ENCODE measurements around the gene NDE1.

Gene NDE1

GRCh38 chr16:15746332-15746731 is 96.3 kb downstream of the NDE1 start:
- 96 to 97% methylated on average over 6 of the region's 6 CpGs for WGBS, 2 experiments
- no peaks in the 10 kb centered on the region for H3K9me3 ChIP-seq (ENCODE audit: control insufficient read depth, low read length)
- H3K36me3 ChIP-seq (ENCODE audit: control insufficient read depth, insufficient read depth, low read length), result no peaks in the 10 kb centered on the region
- no peaks in the 10 kb centered on the region for H3K4me1 ChIP-seq (ENCODE audit: control insufficient read depth, insufficient read depth, low read length)
- H3K4me3 ChIP-seq (ENCODE audit: insufficient read depth, low read depth, low read length), result no peak overlapping the region
- no peak overlapping the region for H3K27ac ChIP-seq (ENCODE audit: insufficient read depth, low read depth, low read length, poor library complexity, severe bottlenecking)
- no peaks in the 10 kb centered on the region for H3K27me3 ChIP-seq (ENCODE audit: control insufficient read depth, insufficient read depth, low read length, poor library complexity, severe bottlenecking)

- Histone ChIP-seq H3K4me1 (ENCODE audit: control insufficient read depth, insufficient read depth, low read length) (no peaks in the 10 kb centered on the region), H3K4me3 (ENCODE audit: insufficient read depth, low read depth, low read length) (no peak overlapping the region), H3K27ac (ENCODE audit: insufficient read depth, low read depth, low read length, poor library complexity, severe bottlenecking) (no peak overlapping the region), H3K27me3 (ENCODE audit: control insufficient read depth, insufficient read depth, low read length, poor library complexity, severe bottlenecking) (no peaks in the 10 kb centered on the region), H3K36me3 (ENCODE audit: control insufficient read depth, insufficient read depth, low read length) (no peaks in the 10 kb centered on the region), H3K9me3 (ENCODE audit: control insufficient read depth, low read length) (no peaks in the 10 kb centered on the region)
- WGBS, 2 experiments, result 92 to 94% methylated on average over 14 of the region's 14 CpGs
Observed at GRCh38 chr16:15747937-15748336, 97.9 kb downstream of the NDE1 start.

- Histone ChIP-seq H3K36me3 (ENCODE audit: control insufficient read depth, insufficient read depth, low read length) (no peaks in the 10 kb centered on the region), H3K9me3 (ENCODE audit: control insufficient read depth, low read length) (no peaks in the 10 kb centered on the region), H3K27me3 (ENCODE audit: control insufficient read depth, insufficient read depth, low read length, poor library complexity, severe bottlenecking) (no peaks in the 10 kb centered on the region), H3K4me3 (ENCODE audit: insufficient read depth, low read depth, low read length) (no peak overlapping the region), H3K4me1 (ENCODE audit: control insufficient read depth, insufficient read depth, low read length) (no peaks in the 10 kb centered on the region), H3K27ac (ENCODE audit: insufficient read depth, low read depth, low read length, poor library complexity, severe bottlenecking) (no peak overlapping the region)
- WGBS, 2 experiments, result 86 to 89% methylated on average over 2 of the region's 2 CpGs
Observed at GRCh38 chr16:15748654-15749053, 98.6 kb downstream of the NDE1 start.

GRCh38 chr16:15749371-15749770 is 99.3 kb downstream of the NDE1 start:
- Histone ChIP-seq H3K9me3 (ENCODE audit: control insufficient read depth, low read length) (no peaks in the 10 kb centered on the region), H3K4me1 (ENCODE audit: control insufficient read depth, insufficient read depth, low read length) (no peaks in the 10 kb centered on the region), H3K27ac (ENCODE audit: insufficient read depth, low read depth, low read length, poor library complexity, severe bottlenecking) (no peak overlapping the region), H3K27me3 (ENCODE audit: control insufficient read depth, insufficient read depth, low read length, poor library complexity, severe bottlenecking) (no peaks in the 10 kb centered on the region), H3K36me3 (ENCODE audit: control insufficient read depth, insufficient read depth, low read length) (no peaks in the 10 kb centered on the region), H3K4me3 (ENCODE audit: insufficient read depth, low read depth, low read length) (no peak overlapping the region)
- 74 to 80% methylated on average over 2 of the region's 2 CpGs for whole genome bisulfite sequencing, 2 experiments

- Histone ChIP-seq H3K27ac (ENCODE audit: insufficient read depth, low read depth, low read length, poor library complexity, severe bottlenecking) (no peak overlapping the region), H3K4me3 (ENCODE audit: insufficient read depth, low read depth, low read length) (no peak overlapping the region), H3K27me3 (ENCODE audit: control insufficient read depth, insufficient read depth, low read length, poor library complexity, severe bottlenecking) (no peaks in the 10 kb centered on the region), H3K4me1 (ENCODE audit: control insufficient read depth, insufficient read depth, low read length) (no peaks in the 10 kb centered on the region), H3K36me3 (ENCODE audit: control insufficient read depth, insufficient read depth, low read length) (no peaks in the 10 kb centered on the region), H3K9me3 (ENCODE audit: control insufficient read depth, low read length) (no peaks in the 10 kb centered on the region)
- WGBS, 2 experiments, result 87 to 89% methylated on average over 18 of the region's 18 CpGs
Observed at GRCh38 chr16:15749985-15750384, 99.9 kb downstream of the NDE1 start.

GRCh38 chr16:15751940-15752339 is 101.9 kb downstream of the NDE1 start:
- 89 to 93% methylated on average over 7 of the region's 7 CpGs for WGBS, 2 experiments
- no peaks in the 10 kb centered on the region for H3K4me1 ChIP-seq (ENCODE audit: control insufficient read depth, insufficient read depth, low read length)
- no peak overlapping the region for H3K4me3 ChIP-seq (ENCODE audit: insufficient read depth, low read depth, low read length)

GRCh38 chr16:15752717-15753488 is 102.9 kb downstream of the NDE1 start:
- Histone ChIP-seq H3K36me3 (ENCODE audit: control insufficient read depth, insufficient read depth, low read length) (no peaks in the 10 kb centered on the region), H3K9me3 (ENCODE audit: control insufficient read depth, low read length) (no peaks in the 10 kb centered on the region), H3K27me3 (ENCODE audit: control insufficient read depth, insufficient read depth, low read length, poor library complexity, severe bottlenecking) (no peaks in the 10 kb centered on the region), H3K27ac (ENCODE audit: insufficient read depth, low read depth, low read length, poor library complexity, severe bottlenecking) (no peak overlapping the region), H3K4me3 (ENCODE audit: insufficient read depth, low read depth, low read length) (no peak overlapping the region), H3K4me1 (ENCODE audit: control insufficient read depth, insufficient read depth, low read length) (no peaks in the 10 kb centered on the region)
- WGBS, 2 experiments, result 92% methylated on average over 12 of the region's 12 CpGs

More at GRCh38 chr16:15751940-15752339, 101.9 kb downstream of the NDE1 start:
- Histone ChIP-seq H3K9me3 (ENCODE audit: control insufficient read depth, low read length) (no peaks in the 10 kb centered on the region), H3K36me3 (ENCODE audit: control insufficient read depth, insufficient read depth, low read length) (no peaks in the 10 kb centered on the region), H3K27me3 (ENCODE audit: control insufficient read depth, insufficient read depth, low read length, poor library complexity, severe bottlenecking) (no peaks in the 10 kb centered on the region), H3K27ac (ENCODE audit: insufficient read depth, low read depth, low read length, poor library complexity, severe bottlenecking) (no peak overlapping the region)

GRCh38 chr16:15754821-15755534 is 104.9 kb downstream of the NDE1 start:
- Histone ChIP-seq H3K36me3 (ENCODE audit: control insufficient read depth, insufficient read depth, low read length) (no peaks in the 10 kb centered on the region), H3K9me3 (ENCODE audit: control insufficient read depth, low read length) (no peaks in the 10 kb centered on the region), H3K4me1 (ENCODE audit: control insufficient read depth, insufficient read depth, low read length) (no peaks in the 10 kb centered on the region), H3K27ac (ENCODE audit: insufficient read depth, low read depth, low read length, poor library complexity, severe bottlenecking) (no peak overlapping the region), H3K4me3 (ENCODE audit: insufficient read depth, low read depth, low read length) (no peak overlapping the region), H3K27me3 (ENCODE audit: control insufficient read depth, insufficient read depth, low read length, poor library complexity, severe bottlenecking) (no peaks in the 10 kb centered on the region)
- WGBS, 2 experiments, result 90 to 93% methylated on average over 8 of the region's 8 CpGs

- H3K27ac ChIP-seq (ENCODE audit: insufficient read depth, low read depth, low read length, poor library complexity, severe bottlenecking), result no peak overlapping the region
- H3K4me3 ChIP-seq (ENCODE audit: insufficient read depth, low read depth, low read length), result no peak overlapping the region
- no peaks in the 10 kb centered on the region for H3K9me3 ChIP-seq (ENCODE audit: control insufficient read depth, low read length)
- 77 to 83% methylated on average over 10 of the region's 10 CpGs for WGBS, 2 experiments
- H3K36me3 ChIP-seq (ENCODE audit: control insufficient read depth, insufficient read depth, low read length), result no peaks in the 10 kb centered on the region
- no peaks in the 10 kb centered on the region for H3K4me1 ChIP-seq (ENCODE audit: control insufficient read depth, insufficient read depth, low read length)
- no peaks in the 10 kb centered on the region for H3K27me3 ChIP-seq (ENCODE audit: control insufficient read depth, insufficient read depth, low read length, poor library complexity, severe bottlenecking)
Observed at GRCh38 chr16:15757077-15757386, 107.0 kb downstream of the NDE1 start.

- H3K4me1 ChIP-seq (ENCODE audit: control insufficient read depth, insufficient read depth, low read length), result no peaks in the 10 kb centered on the region
- 94 to 96% methylated on average over 23 of the region's 23 CpGs for WGBS, 2 experiments
- H3K9me3 ChIP-seq (ENCODE audit: control insufficient read depth, low read length), result no peaks in the 10 kb centered on the region
- no peaks in the 10 kb centered on the region for H3K36me3 ChIP-seq (ENCODE audit: control insufficient read depth, insufficient read depth, low read length)
- H3K27ac ChIP-seq (ENCODE audit: insufficient read depth, low read depth, low read length, poor library complexity, severe bottlenecking), result no peak overlapping the region
- H3K27me3 ChIP-seq (ENCODE audit: control insufficient read depth, insufficient read depth, low read length, poor library complexity, severe bottlenecking), result no peaks in the 10 kb centered on the region
- H3K4me3 ChIP-seq (ENCODE audit: insufficient read depth, low read depth, low read length), result no peak overlapping the region
Observed at GRCh38 chr16:15757630-15758251, 107.7 kb downstream of the NDE1 start.

Data from ectodermal cell (in vitro differentiated cells).